ENCODE data around the gene TPD52L2.
A peak's percentile ranks its signal among the peaks of the same experiment; 100 is the strongest.

TPD52L2 gene

DNA sequence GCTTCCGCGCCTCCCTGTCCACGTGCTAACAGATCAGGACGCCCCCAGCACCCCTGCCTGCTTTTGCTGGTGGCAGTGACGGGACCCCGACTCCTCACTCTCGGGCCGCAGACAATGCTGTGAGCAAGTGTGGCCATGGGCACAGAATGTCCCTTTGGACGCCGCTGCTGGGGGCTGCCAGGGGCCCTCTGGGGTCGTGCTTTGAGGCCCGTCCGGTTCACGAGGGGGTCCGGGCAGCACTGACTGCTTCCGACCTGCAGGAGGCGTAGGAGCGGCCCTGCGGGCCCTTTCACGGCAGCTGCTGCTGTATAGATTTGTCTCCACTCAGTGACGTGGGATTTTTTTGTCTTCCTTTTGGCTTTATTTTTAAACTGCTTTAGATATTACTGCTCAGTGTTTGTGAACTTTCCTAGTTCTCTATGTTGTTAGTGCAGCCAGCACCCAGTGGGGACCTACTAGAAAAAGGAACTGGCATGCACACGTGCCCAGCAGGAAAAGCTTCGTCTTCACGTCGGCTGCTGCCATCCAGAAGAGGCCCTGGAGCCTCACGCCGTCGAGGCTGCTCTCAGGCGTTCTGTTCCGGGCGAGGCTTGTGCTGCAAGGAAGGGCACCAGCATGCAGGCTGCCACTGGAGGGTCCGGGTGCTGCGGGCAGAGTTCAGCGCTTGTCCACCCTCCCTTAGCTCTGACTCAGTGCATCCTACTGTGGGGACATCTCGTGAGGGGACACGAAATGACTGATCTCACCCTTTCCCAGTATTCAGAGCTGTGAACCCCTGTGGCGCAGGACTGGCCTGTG, 69.4 kb downstream of the TPD52L2 start:
- no peak overlapping the region for H3K4me3 ChIP-seq (ENCODE audit: control insufficient read depth, low read depth, low read length)
- TF ChIP-seq, protein P1, sequence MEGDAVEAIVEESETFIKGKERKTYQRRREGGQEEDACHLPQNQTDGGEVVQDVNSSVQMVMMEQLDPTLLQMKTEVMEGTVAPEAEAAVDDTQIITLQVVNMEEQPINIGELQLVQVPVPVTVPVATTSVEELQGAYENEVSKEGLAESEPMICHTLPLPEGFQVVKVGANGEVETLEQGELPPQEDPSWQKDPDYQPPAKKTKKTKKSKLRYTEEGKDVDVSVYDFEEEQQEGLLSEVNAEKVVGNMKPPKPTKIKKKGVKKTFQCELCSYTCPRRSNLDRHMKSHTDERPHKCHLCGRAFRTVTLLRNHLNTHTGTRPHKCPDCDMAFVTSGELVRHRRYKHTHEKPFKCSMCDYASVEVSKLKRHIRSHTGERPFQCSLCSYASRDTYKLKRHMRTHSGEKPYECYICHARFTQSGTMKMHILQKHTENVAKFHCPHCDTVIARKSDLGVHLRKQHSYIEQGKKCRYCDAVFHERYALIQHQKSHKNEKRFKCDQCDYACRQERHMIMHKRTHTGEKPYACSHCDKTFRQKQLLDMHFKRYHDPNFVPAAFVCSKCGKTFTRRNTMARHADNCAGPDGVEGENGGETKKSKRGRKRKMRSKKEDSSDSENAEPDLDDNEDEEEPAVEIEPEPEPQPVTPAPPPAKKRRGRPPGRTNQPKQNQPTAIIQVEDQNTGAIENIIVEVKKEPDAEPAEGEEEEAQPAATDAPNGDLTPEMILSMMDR (IDR thresholded peaks at IDR 0.05; ENCODE audit: control insufficient read depth, insufficient read depth, low read depth, low read length, missing control alignments), result peak; percentile 25
- no peak for DNase-seq (ENCODE audit: low read depth)

DNA sequence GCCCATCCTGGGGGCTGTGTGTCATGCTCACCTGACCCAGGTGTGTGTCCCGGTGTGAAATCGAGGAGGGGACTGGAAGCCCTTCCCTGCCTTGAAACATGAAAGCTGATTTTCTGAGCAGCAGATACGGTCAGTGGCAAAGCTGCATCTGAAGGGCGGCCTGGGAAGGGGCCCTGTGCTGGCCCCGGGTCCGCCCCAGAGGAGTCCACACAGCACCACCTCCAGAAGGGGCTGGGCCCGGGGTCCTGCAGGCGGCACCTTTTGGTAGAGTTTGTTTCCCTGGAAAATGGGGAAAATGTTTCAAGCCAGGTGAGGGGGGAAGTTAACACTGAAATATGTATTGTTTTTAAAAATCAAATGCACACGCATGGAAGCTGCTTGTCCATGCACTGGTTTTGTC, 70.4 kb downstream of the TPD52L2 start:
- TF ChIP-seq, protein P1 (IDR thresholded peaks at IDR 0.05; ENCODE audit: control insufficient read depth, insufficient read depth, low read depth, low read length, missing control alignments), result no peak
- DNase-seq (ENCODE audit: low read depth), result no peak
- H3K4me3 ChIP-seq (ENCODE audit: control insufficient read depth, low read depth, low read length), result no peak overlapping the region

DNA sequence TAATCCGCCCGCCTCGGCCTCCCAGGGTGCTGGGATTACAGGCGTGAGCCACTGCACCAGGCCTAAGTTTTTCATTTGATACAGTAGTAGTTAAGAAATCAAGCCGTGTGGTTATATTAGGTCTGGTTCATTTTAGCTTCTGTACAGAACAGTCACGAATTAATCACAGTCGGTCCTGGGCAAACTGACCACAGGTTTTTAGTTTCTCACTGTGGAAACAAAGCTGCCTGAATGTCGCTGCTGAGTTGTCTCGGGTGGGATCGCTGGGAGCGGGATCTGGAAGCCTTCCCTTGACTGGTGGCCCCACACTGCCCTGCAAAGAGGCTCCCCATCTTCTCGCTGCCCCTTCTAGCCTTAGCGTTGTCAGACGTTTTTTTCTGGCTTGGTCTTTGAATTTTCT, 72.5 kb downstream of the TPD52L2 start:
- TF ChIP-seq, protein P1 (IDR thresholded peaks at IDR 0.05; ENCODE audit: control insufficient read depth, insufficient read depth, low read depth, low read length, missing control alignments), result no peak

DNA sequence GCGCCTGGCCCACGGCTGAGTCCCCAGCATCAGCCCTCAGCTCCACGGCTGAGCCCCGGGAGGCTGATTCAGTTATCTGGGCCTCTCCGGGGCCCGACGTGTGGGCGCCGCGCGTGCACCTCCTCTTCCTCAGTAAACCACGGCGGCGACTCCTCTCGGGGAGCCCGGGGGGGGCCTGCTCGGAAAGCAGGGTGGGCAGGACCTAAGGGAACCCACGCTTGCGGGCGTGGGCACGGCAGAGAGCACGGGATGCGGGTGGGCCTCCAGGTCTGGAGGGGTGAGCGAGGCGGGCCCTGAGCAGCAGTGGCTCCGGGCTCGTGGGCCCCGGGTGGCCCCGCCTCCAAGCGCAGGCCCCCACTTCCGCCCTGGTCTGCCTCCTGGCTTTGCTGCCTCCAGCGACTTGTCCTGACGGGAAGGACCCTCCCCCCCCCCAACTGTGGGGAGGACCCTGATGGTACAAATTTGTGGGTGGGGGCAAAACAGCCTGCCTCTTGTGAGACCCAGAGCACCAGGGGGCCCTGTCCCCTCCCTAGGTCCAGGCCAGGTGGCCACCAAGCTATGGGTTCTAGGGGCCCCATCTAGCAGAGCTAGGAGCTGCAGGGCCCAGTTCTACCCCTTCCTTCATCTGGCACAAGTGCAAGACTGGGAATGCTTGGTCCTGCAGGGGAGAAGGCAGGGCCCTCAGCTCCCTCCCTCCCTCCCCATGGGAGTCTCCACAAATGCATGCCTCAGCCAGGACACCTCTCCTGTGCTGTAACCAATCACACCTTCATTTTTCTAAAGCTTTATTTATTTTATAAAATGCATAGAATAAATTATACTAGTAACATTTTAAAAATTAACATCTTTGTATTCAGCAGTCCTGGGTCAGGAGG, 74.2 kb downstream of the TPD52L2 start:
- H3K4me3 ChIP-seq (ENCODE audit: control insufficient read depth, low read depth, low read length), result no peak overlapping the region
- TF ChIP-seq, protein P1 (IDR thresholded peaks at IDR 0.05; ENCODE audit: control insufficient read depth, insufficient read depth, low read depth, low read length, missing control alignments), result no peak
- no peak for DNase-seq (ENCODE audit: low read depth)

More for the DNA sequence above, 72.5 kb downstream of the TPD52L2 start:
- H3K4me3 ChIP-seq (ENCODE audit: control insufficient read depth, low read depth, low read length), result no peak overlapping the region
- peak; percentile 8 for DNase-seq (ENCODE audit: low read depth)

DNA sequence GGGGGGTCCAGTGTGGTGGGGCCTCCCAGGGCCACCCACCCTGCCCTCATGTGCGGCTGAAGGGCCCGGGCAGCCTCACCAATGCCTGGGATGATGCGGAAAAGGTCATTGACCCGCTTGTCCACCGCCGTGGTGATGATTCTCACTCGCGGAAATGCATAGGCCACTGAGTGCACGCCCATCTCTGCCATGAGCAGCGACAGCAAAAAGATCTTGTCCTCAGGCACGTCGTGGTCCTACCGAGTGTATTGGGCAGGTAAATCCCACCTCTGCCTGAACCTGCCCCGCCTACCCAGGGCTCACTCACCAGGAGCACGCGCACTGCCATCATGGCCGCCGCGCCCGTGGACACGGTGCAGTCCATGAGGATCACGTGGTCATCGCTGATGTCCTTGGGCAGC, 75.0 kb downstream of the TPD52L2 start:
- no peak overlapping the region for H3K4me3 ChIP-seq (ENCODE audit: control insufficient read depth, low read depth, low read length)
- no peak for DNase-seq (ENCODE audit: low read depth)
- TF ChIP-seq, protein P1 (IDR thresholded peaks at IDR 0.05; ENCODE audit: control insufficient read depth, insufficient read depth, low read depth, low read length, missing control alignments), result no peak

DNA sequence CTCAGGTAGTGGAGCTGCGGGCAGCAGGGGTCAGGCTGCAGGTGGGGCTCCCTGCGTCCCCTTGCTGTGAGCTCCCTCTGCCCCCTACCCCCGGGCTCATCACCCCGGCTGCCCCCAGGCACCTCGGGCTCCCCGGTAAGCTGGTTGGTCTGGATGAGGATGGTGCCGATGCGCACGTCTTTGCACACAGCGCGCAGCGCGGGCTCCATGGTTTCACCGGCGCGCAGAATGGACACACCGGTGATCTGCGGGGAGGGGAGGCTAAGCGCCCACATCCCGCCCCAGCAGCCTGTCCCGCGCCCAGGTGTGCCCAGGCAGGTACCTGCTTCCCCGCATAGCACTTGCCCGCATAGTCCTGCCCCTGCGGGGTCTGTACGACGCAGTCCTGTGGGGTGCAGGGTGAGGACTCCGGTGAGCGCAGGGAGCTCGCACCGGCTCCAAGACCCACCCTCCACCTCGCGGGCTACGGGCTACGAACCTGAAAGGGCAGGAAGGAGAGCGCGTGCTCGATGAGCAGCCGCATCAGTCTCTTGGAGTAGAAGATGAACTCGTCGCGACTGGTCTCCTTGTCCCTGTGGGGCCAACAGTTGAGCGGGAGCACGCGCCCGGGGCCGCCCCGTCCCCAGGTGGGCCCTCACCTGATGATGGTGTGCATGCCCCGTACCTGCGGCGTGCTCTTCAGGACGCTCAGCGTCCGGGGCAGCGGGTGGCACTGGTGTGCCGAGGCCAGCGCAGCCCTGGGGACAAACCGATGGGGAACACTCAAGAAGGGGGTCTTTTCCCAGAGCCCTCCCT, 75.6 kb downstream of the TPD52L2 start:
- TF ChIP-seq, protein P1 (IDR thresholded peaks at IDR 0.05; ENCODE audit: control insufficient read depth, insufficient read depth, low read depth, low read length, missing control alignments), result no peak
- DNase-seq (ENCODE audit: low read depth), result no peak
- H3K4me3 ChIP-seq (ENCODE audit: control insufficient read depth, low read depth, low read length), result no peak overlapping the region

Data from AG09309 (cell line).